WTC11 (cell line): ENCODE results near the gene SCUBE3. TPM values are rescaled to one million over a fixed set of nuclear protein-coding genes. Genes with fewer than 3 reads are reported as not detected.

Experiments
- ATAC-seq: fragments of 200-7000 bp; cut with Tn5 transposase; 2 replicates; pipeline ENCODE4 v1.10.0; 2021; ENCODE audit warnings: mild to moderate bottlenecking, moderate library complexity
- CTCF ChIA-PET: fragments of 300-600 bp; sonication (Branson Sonifier 250); formaldehyde crosslinking; loops from one replicate; lab custom pipeline; 2021; ENCODE audit warnings: antibody characterized with exemption; lab: Charles Lee
- POLR2A ChIA-PET: fragments of 350-600 bp; sonication (Branson Sonifier 250); formaldehyde crosslinking; loops from one replicate; lab custom pipeline; 2021; ENCODE audit warnings: antibody characterized with exemption; lab: Charles Lee
- DNase-seq: peaks from one replicate; pipeline ENCODE4 v3.0.0; 2021; ENCODE audit warnings: low spot score
- H3K27ac Mint-ChIP-seq: 2 replicates; pipeline ENCODE4 v1.8.0; 2021; ENCODE audit warnings: mixed read lengths
- H3K27me3 Mint-ChIP-seq: 2 replicates; pipeline ENCODE4 v1.8.0; 2021; ENCODE audit warnings: low read depth, mild to moderate bottlenecking, moderate library complexity, mixed read lengths
- H3K36me3 Mint-ChIP-seq: 2 replicates; pipeline ENCODE4 v1.8.0; 2021; ENCODE audit warnings: mixed read lengths
- H3K4me1 Mint-ChIP-seq: 2 replicates; pipeline ENCODE4 v1.8.0; 2022; ENCODE audit warnings: mixed read lengths
- H3K4me3 Mint-ChIP-seq: 2 replicates; pipeline ENCODE4 v1.8.0; 2021; ENCODE audit warnings: mild to moderate bottlenecking, moderate library complexity, mixed read lengths
- H3K9me3 Mint-ChIP-seq: 2 replicates; pipeline ENCODE4 v1.8.0; 2021; ENCODE audit warnings: mixed read lengths
- ATF1 ChIP-seq: sonication (generic); formaldehyde crosslinking; IDR thresholded peaks from 2 replicates; pipeline ENCODE4 v1.8.1; 2023; ENCODE audit warnings: mild to moderate bottlenecking, moderate library complexity, missing genetic modification reagents
- ETV6 ChIP-seq: sonication (generic); formaldehyde crosslinking; IDR thresholded peaks from 2 replicates; pipeline ENCODE4 v1.8.1; 2022; ENCODE audit warnings: mild to moderate bottlenecking, missing genetic modification reagents
- FOXK1 ChIP-seq: sonication (generic); formaldehyde crosslinking; IDR thresholded peaks from 2 replicates; pipeline ENCODE4 v1.8.0; 2022; ENCODE audit warnings: mild to moderate bottlenecking, moderate library complexity, missing genetic modification reagents
- GABPB1 ChIP-seq: sonication (generic); formaldehyde crosslinking; IDR thresholded peaks from 2 replicates; pipeline ENCODE4 v1.8.1; 2023; ENCODE audit warnings: mild to moderate bottlenecking, missing genetic modification reagents
- GRHL2 ChIP-seq: fragments of 250-450 bp; sonication (Bioruptor Pico); IDR thresholded peaks from 2 replicates; pipeline ENCODE4 v1.8.0; 2022; ENCODE audit warnings: mild to moderate bottlenecking, moderate library complexity; ENCODE audit not compliant: insufficient replicate concordance, severe bottlenecking
- HMGA2 ChIP-seq: fragments of 250-450 bp; sonication (Bioruptor Pico); IDR thresholded peaks from 2 replicates; pipeline ENCODE4 v1.4.0; 2021; ENCODE audit warnings: mild to moderate bottlenecking, moderate library complexity
- IRF2 ChIP-seq: sonication (generic); formaldehyde crosslinking; IDR thresholded peaks from 2 replicates; pipeline ENCODE4 v1.8.0; 2022; ENCODE audit warnings: low read depth, missing genetic modification reagents, borderline replicate concordance
- OVOL2 ChIP-seq: fragments of 250-450 bp; sonication (Bioruptor Pico); IDR thresholded peaks from 2 replicates; pipeline ENCODE4 v1.9.0; 2021; ENCODE audit warnings: mild to moderate bottlenecking, borderline replicate concordance
- PRRX2 ChIP-seq: fragments of 250-450 bp; sonication (Bioruptor Pico); IDR thresholded peaks from 2 replicates; pipeline ENCODE4 v1.8.0; 2021; ENCODE audit warnings: mild to moderate bottlenecking
- RORB ChIP-seq: fragments of 250-450 bp; sonication (Bioruptor Pico); IDR thresholded peaks from 2 replicates; pipeline ENCODE4 v1.9.0; 2021; ENCODE audit warnings: mild to moderate bottlenecking
- SOX15 ChIP-seq: fragments of 250-450 bp; sonication (Bioruptor Pico); IDR thresholded peaks from 2 replicates; pipeline ENCODE4 v1.9.0; 2021; ENCODE audit warnings: mild to moderate bottlenecking
- TCF7 ChIP-seq: sonication (generic); formaldehyde crosslinking; IDR thresholded peaks from 2 replicates; pipeline ENCODE4 v1.8.0; 2022; ENCODE audit warnings: mild to moderate bottlenecking, low read depth, missing genetic modification reagents, moderate library complexity
- ZBTB21 ChIP-seq: sonication (generic); formaldehyde crosslinking; IDR thresholded peaks from 2 replicates; pipeline ENCODE4 v1.8.1; 2023; ENCODE audit warnings: mild to moderate bottlenecking, missing genetic modification reagents, borderline replicate concordance
- total RNA-seq: library from RNA; stranded (reverse); gene quantifications from 3 replicates; pipeline ENCODE4 v1.2.3, GENCODE V29; 2021
- TF ChIP-seq, protein P1 (sequence below): fragments of 250-450 bp; sonication (Bioruptor Pico); IDR thresholded peaks from 2 replicates; pipeline ENCODE4 v2.1.2; 2022; ENCODE audit warnings: mild to moderate bottlenecking, moderate library complexity
- TF ChIP-seq, protein P2 (sequence below): sonication (generic); formaldehyde crosslinking; IDR thresholded peaks from 2 replicates; pipeline ENCODE4 v1.8.1; 2023; ENCODE audit warnings: mild to moderate bottlenecking, moderate library complexity, missing genetic modification reagents
- TF ChIP-seq, protein P3 (sequence below): sonication (generic); formaldehyde crosslinking; IDR thresholded peaks from 2 replicates; pipeline ENCODE4 v1.8.1; 2023; ENCODE audit warnings: mild to moderate bottlenecking, missing genetic modification reagents, moderate library complexity
- TF ChIP-seq, protein P4 (sequence below): sonication (generic); formaldehyde crosslinking; IDR thresholded peaks from 2 replicates; pipeline ENCODE4 v1.8.0; 2022; ENCODE audit warnings: mild to moderate bottlenecking, missing genetic modification reagents

The SCUBE3 gene
- total RNA-seq, 1 experiment from 2014 or later: 2.1 TPM

DNA sequence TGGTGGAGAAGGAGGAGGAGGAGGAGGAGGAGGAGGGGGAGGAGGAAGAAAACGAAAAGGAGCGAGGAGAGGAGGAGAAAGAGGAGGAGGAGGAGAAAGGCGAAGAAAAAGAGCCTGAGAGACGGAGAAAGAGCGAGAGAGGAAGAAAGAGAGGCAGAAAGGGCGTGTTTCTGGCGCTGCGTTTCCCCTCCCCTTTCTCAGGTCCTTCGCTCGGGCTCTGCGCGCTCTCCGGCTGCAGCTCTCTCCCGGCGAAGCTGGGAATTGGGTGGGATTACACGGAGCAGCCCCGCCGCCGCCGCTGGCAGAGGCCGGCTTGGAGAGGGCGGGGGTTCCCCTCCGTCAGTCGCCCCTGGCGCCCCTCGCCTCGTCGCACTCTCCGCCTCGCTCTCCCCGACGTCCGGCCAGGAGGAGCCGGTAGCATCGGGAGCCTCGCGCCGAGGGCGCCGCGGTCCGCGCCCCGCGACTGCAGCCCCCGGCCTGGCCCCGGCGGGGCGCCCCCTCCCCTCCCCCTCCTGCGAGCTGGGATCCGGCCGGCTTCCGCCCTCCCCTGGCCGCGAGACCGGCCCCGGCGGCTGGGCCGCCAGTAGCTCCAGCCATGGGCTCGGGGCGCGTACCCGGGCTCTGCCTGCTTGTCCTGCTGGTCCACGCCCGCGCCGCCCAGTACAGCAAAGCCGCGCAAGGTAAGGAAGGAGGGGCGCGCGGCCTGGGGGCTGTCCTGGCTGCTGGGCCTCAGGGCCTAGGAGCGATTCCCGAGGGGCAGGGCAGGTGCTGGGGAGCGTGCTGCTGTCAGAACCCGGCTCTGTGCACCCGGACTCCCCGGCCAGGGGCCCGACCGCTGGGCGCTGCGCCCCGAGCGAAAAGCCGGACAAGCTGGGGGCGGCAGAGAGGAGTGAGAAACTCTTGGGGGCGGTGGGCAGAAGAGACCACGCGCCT lies at the start of gene SCUBE3 (continued):
- peak; percentile 16; the same call in 1 of the 2 replicates for TF ChIP-seq TCF7 (CRISPR knock-in tag)
- TF ChIP-seq GABPB1 (CRISPR knock-in tag): no peak
- no peak for TF ChIP-seq SOX15 (CRISPR knock-in tag)
- TF ChIP-seq ATF1 (CRISPR knock-in tag): no peak
- TF ChIP-seq, protein P1, sequence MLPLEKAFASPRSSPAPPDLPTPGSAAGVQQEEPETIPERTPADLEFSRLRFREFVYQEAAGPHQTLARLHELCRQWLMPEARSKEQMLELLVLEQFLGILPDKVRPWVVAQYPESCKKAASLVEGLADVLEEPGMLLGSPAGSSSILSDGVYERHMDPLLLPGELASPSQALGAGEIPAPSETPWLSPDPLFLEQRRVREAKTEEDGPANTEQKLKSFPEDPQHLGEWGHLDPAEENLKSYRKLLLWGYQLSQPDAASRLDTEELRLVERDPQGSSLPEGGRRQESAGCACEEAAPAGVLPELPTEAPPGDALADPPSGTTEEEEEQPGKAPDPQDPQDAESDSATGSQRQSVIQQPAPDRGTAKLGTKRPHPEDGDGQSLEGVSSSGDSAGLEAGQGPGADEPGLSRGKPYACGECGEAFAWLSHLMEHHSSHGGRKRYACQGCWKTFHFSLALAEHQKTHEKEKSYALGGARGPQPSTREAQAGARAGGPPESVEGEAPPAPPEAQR (CRISPR knock-in tag): no peak
- no peak for TF ChIP-seq PRRX2
- TF ChIP-seq IRF2 (CRISPR knock-in tag): no peak
- TF ChIP-seq, protein P2, sequence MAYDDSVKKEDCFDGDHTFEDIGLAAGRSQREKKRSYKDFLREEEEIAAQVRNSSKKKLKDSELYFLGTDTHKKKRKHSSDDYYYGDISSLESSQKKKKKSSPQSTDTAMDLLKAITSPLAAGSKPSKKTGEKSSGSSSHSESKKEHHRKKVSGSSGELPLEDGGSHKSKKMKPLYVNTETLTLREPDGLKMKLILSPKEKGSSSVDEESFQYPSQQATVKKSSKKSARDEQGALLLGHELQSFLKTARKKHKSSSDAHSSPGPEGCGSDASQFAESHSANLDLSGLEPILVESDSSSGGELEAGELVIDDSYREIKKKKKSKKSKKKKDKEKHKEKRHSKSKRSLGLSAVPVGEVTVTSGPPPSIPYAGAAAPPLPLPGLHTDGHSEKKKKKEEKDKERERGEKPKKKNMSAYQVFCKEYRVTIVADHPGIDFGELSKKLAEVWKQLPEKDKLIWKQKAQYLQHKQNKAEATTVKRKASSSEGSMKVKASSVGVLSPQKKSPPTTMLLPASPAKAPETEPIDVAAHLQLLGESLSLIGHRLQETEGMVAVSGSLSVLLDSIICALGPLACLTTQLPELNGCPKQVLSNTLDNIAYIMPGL (CRISPR knock-in tag): peak; percentile 35; the same call in 1 of the 2 replicates
- TF ChIP-seq ETV6: 0 out of 2 replicates have a peak, but pooled peaks have one; percentile 15

DNA sequence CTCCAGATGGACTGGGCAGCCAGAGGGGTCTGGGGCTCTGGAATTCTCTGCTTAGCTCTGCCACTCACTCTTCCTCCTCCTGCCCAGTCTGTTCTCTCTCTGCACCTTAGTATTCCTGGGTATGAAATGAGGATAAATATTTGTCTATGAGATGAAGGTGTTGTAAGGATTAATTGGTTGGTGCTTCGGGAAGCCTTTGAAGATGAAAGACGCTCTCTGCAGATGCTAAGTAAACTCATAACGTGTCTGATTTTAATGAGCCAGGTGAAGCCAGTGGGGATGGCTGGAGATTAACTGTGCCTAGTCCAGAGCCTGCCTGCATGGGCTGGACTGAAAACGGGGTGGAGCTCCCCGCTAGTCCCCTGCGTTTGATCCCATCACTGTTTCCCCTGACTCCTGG lies 49.5 kb upstream of the SCUBE3 start:
- no peak for DNase-seq
- ChIA-PET CTCF (interaction anchor here (1.0 kb wide), 1 partner anchor 18 kb away, joined by 3 read pairs; no protein-coding TSS in a partner anchor), POLR2A (interaction anchor here (0.6 kb wide), 2 partner anchors 342 to 560 kb away, joined by 3 to 5 read pairs; no protein-coding TSS in a partner anchor)
- ATAC-seq: no peak
- TF ChIP-seq OVOL2 (CRISPR knock-in tag) (no peak), HMGA2 (no peak)
- TF ChIP-seq, protein P3, sequence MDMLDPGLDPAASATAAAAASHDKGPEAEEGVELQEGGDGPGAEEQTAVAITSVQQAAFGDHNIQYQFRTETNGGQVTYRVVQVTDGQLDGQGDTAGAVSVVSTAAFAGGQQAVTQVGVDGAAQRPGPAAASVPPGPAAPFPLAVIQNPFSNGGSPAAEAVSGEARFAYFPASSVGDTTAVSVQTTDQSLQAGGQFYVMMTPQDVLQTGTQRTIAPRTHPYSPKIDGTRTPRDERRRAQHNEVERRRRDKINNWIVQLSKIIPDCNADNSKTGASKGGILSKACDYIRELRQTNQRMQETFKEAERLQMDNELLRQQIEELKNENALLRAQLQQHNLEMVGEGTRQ: no peak
- TF ChIP-seq, protein P4, sequence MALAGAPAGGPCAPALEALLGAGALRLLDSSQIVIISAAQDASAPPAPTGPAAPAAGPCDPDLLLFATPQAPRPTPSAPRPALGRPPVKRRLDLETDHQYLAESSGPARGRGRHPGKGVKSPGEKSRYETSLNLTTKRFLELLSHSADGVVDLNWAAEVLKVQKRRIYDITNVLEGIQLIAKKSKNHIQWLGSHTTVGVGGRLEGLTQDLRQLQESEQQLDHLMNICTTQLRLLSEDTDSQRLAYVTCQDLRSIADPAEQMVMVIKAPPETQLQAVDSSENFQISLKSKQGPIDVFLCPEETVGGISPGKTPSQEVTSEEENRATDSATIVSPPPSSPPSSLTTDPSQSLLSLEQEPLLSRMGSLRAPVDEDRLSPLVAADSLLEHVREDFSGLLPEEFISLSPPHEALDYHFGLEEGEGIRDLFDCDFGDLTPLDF (CRISPR knock-in tag): no peak
- Mint-ChIP-seq H3K27me3 (peaks cover 15% of the 10 kb centered on the region), H3K27ac (no peak overlapping the region), H3K36me3 (no peaks in the 10 kb centered on the region; the same call in 1 of the 2 replicates), H3K4me3 (no peak overlapping the region), H3K9me3 (peaks cover 7% of the 10 kb centered on the region), H3K4me1 (peaks cover 18% of the 10 kb centered on the region)

DNA sequence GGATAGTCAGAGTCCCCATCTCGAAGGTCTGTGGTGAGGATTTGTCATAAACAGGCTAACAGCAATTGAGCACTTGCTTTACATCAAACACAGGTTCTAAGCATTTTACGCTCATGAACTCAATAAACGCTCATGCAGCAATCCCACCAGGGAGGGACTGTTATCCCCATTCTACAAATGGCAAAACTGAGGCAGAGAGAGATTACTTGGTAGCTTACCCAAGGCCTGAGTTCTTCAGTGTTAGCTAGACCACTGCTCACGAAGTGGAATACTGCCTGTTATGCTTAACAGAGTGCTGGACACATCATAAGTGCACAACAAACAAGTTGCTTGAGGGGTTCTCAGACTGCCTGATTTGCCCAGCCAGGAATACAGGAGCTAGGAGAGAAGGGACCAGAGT lies 48.9 kb upstream of the SCUBE3 start:
- Mint-ChIP-seq H3K9me3 (peaks cover 12% of the 10 kb centered on the region), H3K4me1 (peaks cover 18% of the 10 kb centered on the region), H3K27ac (no peak overlapping the region), H3K27me3 (peaks cover 13% of the 10 kb centered on the region), H3K36me3 (no peaks in the 10 kb centered on the region; the same call in 1 of the 2 replicates), H3K4me3 (no peak overlapping the region)
- DNase-seq: no peak
- TF ChIP-seq GRHL2 (CRISPR knock-in tag) (no peak), FOXK1 (CRISPR knock-in tag) (no peak), RORB (CRISPR knock-in tag) (no peak), ZBTB21 (no peak)
- no peak for ATAC-seq
- CTCF ChIA-PET: interaction anchor here (1.0 kb wide), 2 partner anchors 19 to 40 kb away, joined by 3 read pairs; no protein-coding TSS in a partner anchor
- POLR2A ChIA-PET: no interaction called here
